Endothelial cell (in vitro differentiated cells): ENCODE data around the gene SPOCK1. TPM values are rescaled to one million over a fixed set of nuclear protein-coding genes. Genes with fewer than 3 reads are reported as not detected.

Experiments
- DNase-seq: peaks from one replicate; pipeline ENCODE4 v3.0.0; 2021; ENCODE audit warnings: low spot score
- H3K27ac Mint-ChIP-seq: one replicate; pipeline ENCODE4 v1.8.0; 2021; ENCODE audit warnings: mixed read lengths, inconsistent platforms; ENCODE audit not compliant: unreplicated experiment
- H3K27me3 Mint-ChIP-seq: one replicate; pipeline ENCODE4 v1.8.0; 2021; ENCODE audit warnings: mild to moderate bottlenecking, moderate library complexity, mixed read lengths, inconsistent platforms; ENCODE audit not compliant: unreplicated experiment
- H3K36me3 Mint-ChIP-seq: one replicate; pipeline ENCODE4 v1.8.0; 2021; ENCODE audit warnings: mild to moderate bottlenecking, low read depth, mixed read lengths, inconsistent platforms; ENCODE audit not compliant: unreplicated experiment
- H3K4me1 Mint-ChIP-seq: one replicate; pipeline ENCODE4 v1.8.0; 2021; ENCODE audit warnings: mild to moderate bottlenecking, mixed read lengths, inconsistent platforms; ENCODE audit not compliant: unreplicated experiment
- H3K4me3 Mint-ChIP-seq: one replicate; pipeline ENCODE4 v1.8.0; 2021; ENCODE audit warnings: mild to moderate bottlenecking, mixed read lengths, inconsistent platforms; ENCODE audit not compliant: unreplicated experiment
- H3K9me3 Mint-ChIP-seq: one replicate; pipeline ENCODE4 v1.8.0; 2021; ENCODE audit warnings: mixed read lengths, inconsistent platforms; ENCODE audit not compliant: unreplicated experiment
- total RNA-seq: library from RNA; stranded (reverse); fragmentation: NEBNext Ultra II Directional; extraction: Animal tissue kit (Norgen Biotek cat#: 25700); gene quantifications from one replicate; pipeline ENCODE4 v1.2.1, GENCODE V29; 2021; ENCODE audit not compliant: unreplicated experiment
- TF ChIP-seq, protein P1 (sequence below): fragments of 200-600 bp; sonication (generic); IDR thresholded peaks from one replicate; pipeline ENCODE4 v1.5.0; 2021; ENCODE audit warnings: antibody characterized with exemption; ENCODE audit not compliant: unreplicated experiment

Gene SPOCK1
- total RNA-seq, 1 donor from 2014 or later: 8.7 TPM

DNA sequence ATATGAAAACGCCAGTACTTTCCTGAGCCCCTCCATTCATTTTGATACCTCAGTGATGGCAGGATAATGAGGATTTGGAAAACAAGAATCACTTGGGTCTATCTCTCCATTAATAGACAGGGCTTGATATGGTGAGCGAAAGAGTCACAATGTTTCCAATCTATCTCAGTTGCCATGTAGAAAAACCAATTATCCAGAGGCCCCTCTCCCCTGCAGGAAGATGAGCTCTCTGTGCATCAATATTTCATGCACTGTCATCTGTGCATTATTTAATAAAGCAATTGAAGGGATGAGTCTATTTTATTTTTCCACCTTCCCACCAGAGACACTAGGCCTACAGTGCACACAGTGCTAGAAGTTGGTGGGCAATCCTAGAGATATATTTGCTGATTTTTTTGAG lies 326.9 kb downstream of the SPOCK1 start:
- Mint-ChIP-seq H3K4me1 (no peaks in the 10 kb centered on the region), H3K9me3 (no peaks in the 10 kb centered on the region), H3K27me3 (no peaks in the 10 kb centered on the region), H3K36me3 (no peaks in the 10 kb centered on the region), H3K4me3 (no peak overlapping the region), H3K27ac (no peak overlapping the region)
- DNase-seq: no peak
- TF ChIP-seq, protein P1, sequence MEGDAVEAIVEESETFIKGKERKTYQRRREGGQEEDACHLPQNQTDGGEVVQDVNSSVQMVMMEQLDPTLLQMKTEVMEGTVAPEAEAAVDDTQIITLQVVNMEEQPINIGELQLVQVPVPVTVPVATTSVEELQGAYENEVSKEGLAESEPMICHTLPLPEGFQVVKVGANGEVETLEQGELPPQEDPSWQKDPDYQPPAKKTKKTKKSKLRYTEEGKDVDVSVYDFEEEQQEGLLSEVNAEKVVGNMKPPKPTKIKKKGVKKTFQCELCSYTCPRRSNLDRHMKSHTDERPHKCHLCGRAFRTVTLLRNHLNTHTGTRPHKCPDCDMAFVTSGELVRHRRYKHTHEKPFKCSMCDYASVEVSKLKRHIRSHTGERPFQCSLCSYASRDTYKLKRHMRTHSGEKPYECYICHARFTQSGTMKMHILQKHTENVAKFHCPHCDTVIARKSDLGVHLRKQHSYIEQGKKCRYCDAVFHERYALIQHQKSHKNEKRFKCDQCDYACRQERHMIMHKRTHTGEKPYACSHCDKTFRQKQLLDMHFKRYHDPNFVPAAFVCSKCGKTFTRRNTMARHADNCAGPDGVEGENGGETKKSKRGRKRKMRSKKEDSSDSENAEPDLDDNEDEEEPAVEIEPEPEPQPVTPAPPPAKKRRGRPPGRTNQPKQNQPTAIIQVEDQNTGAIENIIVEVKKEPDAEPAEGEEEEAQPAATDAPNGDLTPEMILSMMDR: no peak

GRCh38 chr5:137167187-137167586 lies 331.9 kb downstream of the SPOCK1 start:
- no peak for DNase-seq
- Mint-ChIP-seq H3K9me3 (no peaks in the 10 kb centered on the region), H3K4me1 (peaks cover 5% of the 10 kb centered on the region), H3K4me3 (no peak overlapping the region), H3K27ac (no peak overlapping the region), H3K36me3 (no peaks in the 10 kb centered on the region), H3K27me3 (no peaks in the 10 kb centered on the region)
- TF ChIP-seq, protein P1: no peak

- TF ChIP-seq, protein P1: no peak
- Mint-ChIP-seq H3K27me3 (no peaks in the 10 kb centered on the region), H3K4me1 (peaks cover 5% of the 10 kb centered on the region), H3K4me3 (no peak overlapping the region), H3K27ac (no peak overlapping the region), H3K36me3 (no peaks in the 10 kb centered on the region), H3K9me3 (no peaks in the 10 kb centered on the region)
- DNase-seq: no peak
These were observed 334.2 kb downstream of the SPOCK1 start for GRCh38 chr5:137164961-137165360.

- H3K4me3 Mint-ChIP-seq: no peak overlapping the region
- peaks cover 1% of the 10 kb centered on the region for H3K27me3 Mint-ChIP-seq
- H3K9me3 Mint-ChIP-seq: no peaks in the 10 kb centered on the region
- TF ChIP-seq, protein P1: no peak
- no peaks in the 10 kb centered on the region for H3K36me3 Mint-ChIP-seq
- no peak for DNase-seq
- peaks cover 5% of the 10 kb centered on the region for H3K4me1 Mint-ChIP-seq
- no peak overlapping the region for H3K27ac Mint-ChIP-seq
These were observed 334.6 kb downstream of the SPOCK1 start for GRCh38 chr5:137164536-137164935.

DNA sequence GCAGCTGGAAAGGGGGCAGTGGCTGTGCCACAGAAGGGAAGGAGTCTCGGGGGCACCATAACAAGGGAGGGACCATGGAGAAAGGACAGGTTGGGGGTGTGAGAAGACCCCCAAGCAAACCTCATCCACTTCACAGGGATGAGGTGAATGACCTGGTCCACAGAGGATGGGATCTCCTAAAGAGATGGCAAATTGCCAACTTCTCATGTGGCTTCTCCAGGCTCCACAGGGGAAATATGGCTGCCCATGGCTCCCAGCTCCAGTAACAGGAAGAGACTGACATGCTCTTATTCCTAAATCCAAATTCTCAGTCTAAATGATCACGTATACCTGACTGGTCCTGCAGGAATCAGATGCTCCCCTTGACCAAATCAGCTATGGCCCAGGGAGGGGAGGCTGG lies 340.4 kb downstream of the SPOCK1 start:
- peaks cover 1% of the 10 kb centered on the region for H3K27me3 Mint-ChIP-seq

More for the DNA sequence above, 340.4 kb downstream of the SPOCK1 start:
- Mint-ChIP-seq H3K4me1 (peaks cover 2% of the 10 kb centered on the region), H3K4me3 (no peak overlapping the region), H3K36me3 (no peaks in the 10 kb centered on the region), H3K9me3 (no peaks in the 10 kb centered on the region), H3K27ac (no peak overlapping the region)
- no peak for DNase-seq
- TF ChIP-seq, protein P1: no peak
